Tibial nerve (tissue), 4 donors: ENCODE measurements around the gene WNT7A. TPM values are rescaled to one million over a fixed set of nuclear protein-coding genes. Genes with fewer than 3 reads are reported as not detected.

Source experiments
- DNase-seq, 2 donors: peaks; one replicate each; pipeline ENCODE4 v3.0.0-alpha.2; 2019; ENCODE audit warnings: low spot score in 2 of 2
- H3K27ac ChIP-seq, 4 donors: fragments of 200-600 bp; sonication (generic) in 3 of 4; one replicate each; pipeline ENCODE4 v1.5.1; 2017 to 2019; ENCODE audit warnings: mild to moderate bottlenecking in 1 of 4
- H3K27me3 ChIP-seq, 2 donors: fragments of 200-600 bp; sonication (generic) in 1 of 2; one replicate each; pipeline versions ENCODE4 v1.5.1 to v1.6.0; 2017 to 2019
- H3K36me3 ChIP-seq, 3 donors: fragments of 200-600 bp; sonication (generic); one replicate each; pipeline ENCODE4 v1.5.1; 2018 to 2019
- H3K4me1 ChIP-seq, 4 donors: fragments of 200-600 bp; sonication (generic) in 3 of 4; one replicate each; pipeline ENCODE4 v1.5.1; 2017 to 2019
- H3K4me3 ChIP-seq, 4 donors: fragments of 200-600 bp; sonication (generic) in 3 of 4; one replicate each; pipeline ENCODE4 v1.5.1; 2017 to 2019; ENCODE audit warnings: mild to moderate bottlenecking in 1 of 4, moderate library complexity in 1 of 4
- H3K9me3 ChIP-seq, 4 donors: fragments of 200-600 bp; sonication (generic) in 3 of 4; one replicate each; pipeline ENCODE4 v1.5.1; 2017 to 2019
- CTCF ChIP-seq, 5 experiments: fragments of 200-600 bp in 3 of 5; fragments of 450-650 bp in 2 of 5; sonication (generic) in 3 of 5; IDR thresholded peaks; one replicate each; pipeline ENCODE4 v1.5.1; 2016 to 2019; ENCODE audit warnings: antibody characterized with exemption in 5 of 5, mild to moderate bottlenecking in 3 of 5, moderate library complexity in 2 of 5
- EP300 ChIP-seq, 2 donors: sonication (generic); formaldehyde crosslinking; IDR thresholded peaks; one replicate each; pipeline ENCODE4 v1.6.1; 2017; ENCODE audit warnings: antibody characterized with exemption in 2 of 2, mild to moderate bottlenecking in 1 of 2
- POLR2A ChIP-seq, 2 donors: fragments of 450-650 bp; IDR thresholded peaks; one replicate each; pipeline ENCODE4 v1.6.1; 2017; ENCODE audit warnings: antibody characterized with exemption in 2 of 2, mild to moderate bottlenecking in 2 of 2, moderate library complexity in 2 of 2
- WGBS, 2 donors: methylation state at CpG; one replicate each; pipeline ENCODE4 v1.1.5; 2018; 5-methylcytosine and 5-hydroxymethylcytosine counted together
- total RNA-seq, 4 donors: library from RNA; depleted of rRNA; stranded (reverse); fragments of >200 nt; gene quantifications; one replicate each; pipeline ENCODE4 v1.1.0, GENCODE V29; 2016

WNT7A gene
- total RNA-seq, 4 donors from 2014 or later: 0.21 TPM; not detected in 3

DNA sequence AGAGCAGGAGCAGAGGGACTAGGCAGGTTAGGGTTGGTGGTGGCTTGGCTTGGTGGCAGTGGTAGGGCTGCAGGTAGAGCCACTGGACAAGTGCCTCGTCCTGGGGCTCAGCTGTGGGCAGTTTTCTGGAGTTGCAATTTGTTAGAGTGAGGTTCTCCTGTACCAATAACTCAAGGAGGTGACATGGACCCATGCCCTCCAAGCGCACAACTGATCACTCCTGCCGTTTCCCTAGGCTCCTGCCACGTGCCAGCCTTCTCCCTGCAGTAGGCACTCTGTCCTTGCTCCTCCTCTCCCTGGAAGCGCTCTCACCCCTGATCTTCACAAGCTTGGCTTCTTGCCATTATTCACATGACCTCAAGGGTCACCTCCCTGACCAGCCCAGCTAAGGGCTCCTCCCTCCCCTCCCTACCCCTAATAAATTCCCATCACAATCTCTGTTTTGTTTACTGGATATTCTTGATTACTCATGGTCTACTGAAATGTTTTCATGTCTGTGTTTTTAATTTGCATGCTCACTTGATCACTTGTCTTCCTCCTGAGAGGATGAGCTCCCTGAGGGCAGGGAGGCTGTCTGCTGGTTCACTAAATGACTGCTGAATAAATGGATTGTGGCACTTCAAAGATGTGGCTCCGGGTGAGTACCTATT lies 3.3 kb downstream of the WNT7A start:
- 42 to 45% methylated on average over 6 of the region's 6 CpGs for WGBS, 2 donors
- H3K4me1 ChIP-seq: peaks cover 0 to 28% (median 7%) of the 10 kb centered on the region in 4 donors
- H3K36me3 ChIP-seq: no peaks in the 10 kb centered on the region
- DNase-seq: no peak
- no peak overlapping the region for H3K27ac ChIP-seq
- no peak overlapping the region for H3K4me3 ChIP-seq
- peaks cover 0 to 4% (median 0%) of the 10 kb centered on the region in 4 donors for H3K9me3 ChIP-seq
- TF ChIP-seq CTCF (IDR thresholded peaks at IDR 0.05): no peak
- no peak for TF ChIP-seq EP300 (IDR thresholded peaks at IDR 0.05)
- TF ChIP-seq POLR2A (IDR thresholded peaks at IDR 0.05): no peak
- H3K27me3 ChIP-seq: peaks cover 0 to 53% of the 10 kb centered on the region in 2 donors

DNA sequence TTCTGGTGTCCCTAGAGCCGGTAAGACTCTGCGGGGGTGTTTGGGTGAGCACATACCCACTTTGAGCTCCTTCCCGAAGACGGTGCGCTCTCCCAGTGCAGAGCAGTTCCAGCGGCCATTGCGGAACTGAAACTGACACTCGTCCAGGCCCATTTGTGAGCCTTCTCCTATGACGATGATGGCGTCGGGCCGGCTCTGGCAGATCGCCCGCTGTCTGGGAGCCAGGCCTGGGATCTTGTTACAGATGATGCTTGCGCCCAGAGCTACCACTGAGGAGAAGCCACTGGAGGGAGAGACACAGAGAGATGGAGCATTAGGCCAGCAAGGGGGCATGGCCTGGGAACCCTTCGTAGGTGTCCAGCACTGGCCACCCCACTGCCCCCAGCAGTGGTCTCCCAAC lies 5.0 kb downstream of the WNT7A start:
- no peak for DNase-seq
- peaks cover 0 to 37% of the 10 kb centered on the region in 2 donors for H3K27me3 ChIP-seq
- H3K9me3 ChIP-seq: peaks cover 0 to 21% (median 0%) of the 10 kb centered on the region in 4 donors
- TF ChIP-seq POLR2A (IDR thresholded peaks at IDR 0.05) (no peak), EP300 (IDR thresholded peaks at IDR 0.05) (no peak), CTCF (IDR thresholded peaks at IDR 0.05) (no peak)
- 72 to 76% methylated on average over 14 to 16 of the region's 16 CpGs for WGBS, 2 donors
- no peak overlapping the region for H3K4me3 ChIP-seq
- no peaks in the 10 kb centered on the region for H3K36me3 ChIP-seq
- no peak overlapping the region for H3K27ac ChIP-seq
- H3K4me1 ChIP-seq: peaks cover 0 to 19% (median 5%) of the 10 kb centered on the region in 4 donors

- DNase-seq: no peak
- WGBS, 2 donors: 39% methylated on average over 3 of the region's 3 CpGs
Observed at GRCh38 chr3:13873818-13874217, 6.1 kb downstream of the WNT7A start.

DNA sequence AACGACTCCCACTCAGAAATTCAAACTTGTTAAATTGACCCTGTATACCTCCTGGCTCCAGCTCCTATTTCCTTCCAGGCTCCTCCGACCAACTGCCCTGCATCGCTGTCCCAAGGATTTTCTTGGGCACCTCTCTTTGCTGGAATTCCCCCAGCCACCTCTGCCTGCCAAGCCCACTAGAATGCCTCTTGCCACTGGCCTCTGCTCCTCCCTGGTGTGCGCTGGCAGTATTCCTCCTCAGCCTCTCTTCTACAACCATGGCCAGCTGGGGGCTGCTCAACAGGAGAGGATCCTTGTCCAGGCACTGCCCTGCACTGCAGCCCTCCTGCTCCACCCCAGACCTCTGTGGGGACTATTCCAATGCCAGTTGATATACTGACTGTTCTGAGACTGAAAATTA lies 7.4 kb downstream of the WNT7A start:
- TF ChIP-seq POLR2A (IDR thresholded peaks at IDR 0.05) (no peak), CTCF (IDR thresholded peaks at IDR 0.05) (no peak), EP300 (IDR thresholded peaks at IDR 0.05) (no peak)
- peaks cover 0 to 15% of the 10 kb centered on the region in 2 donors for H3K27me3 ChIP-seq
- 66 to 70% methylated on average over 4 of the region's 4 CpGs for WGBS, 2 donors

More at GRCh38 chr3:13873818-13874217, 6.1 kb downstream of the WNT7A start:
- peaks cover 0 to 28% of the 10 kb centered on the region in 2 donors for H3K27me3 ChIP-seq
- H3K4me1 ChIP-seq: peaks cover 0 to 8% (median 3%) of the 10 kb centered on the region in 4 donors
- H3K9me3 ChIP-seq: peaks cover 0 to 21% (median 0%) of the 10 kb centered on the region in 4 donors
- TF ChIP-seq POLR2A (IDR thresholded peaks at IDR 0.05): no peak
- TF ChIP-seq EP300 (IDR thresholded peaks at IDR 0.05): no peak
- no peak for TF ChIP-seq CTCF (IDR thresholded peaks at IDR 0.05)
- H3K27ac ChIP-seq: no peak overlapping the region
- H3K36me3 ChIP-seq: no peaks in the 10 kb centered on the region
- H3K4me3 ChIP-seq: no peak overlapping the region

GRCh38 chr3:13871791-13872190 lies 8.1 kb downstream of the WNT7A start:
- TF ChIP-seq POLR2A (IDR thresholded peaks at IDR 0.05): no peak
- no peak for TF ChIP-seq CTCF (IDR thresholded peaks at IDR 0.05)
- TF ChIP-seq EP300 (IDR thresholded peaks at IDR 0.05): no peak
- H3K27me3 ChIP-seq: peaks cover 0 to 8% of the 10 kb centered on the region in 2 donors

More for the DNA sequence above, 7.4 kb downstream of the WNT7A start:
- Histone ChIP-seq H3K4me1 (no peaks in the 10 kb centered on the region), H3K9me3 (peaks cover 0 to 21% (median 0%) of the 10 kb centered on the region in 4 donors), H3K4me3 (no peak overlapping the region), H3K27ac (no peak overlapping the region), H3K36me3 (no peaks in the 10 kb centered on the region)
- DNase-seq: no peak

More at GRCh38 chr3:13871791-13872190, 8.1 kb downstream of the WNT7A start:
- no peak overlapping the region for H3K4me3 ChIP-seq
- no peaks in the 10 kb centered on the region for H3K4me1 ChIP-seq
- H3K36me3 ChIP-seq: no peaks in the 10 kb centered on the region
- no peak for DNase-seq
- no peak overlapping the region for H3K27ac ChIP-seq
- H3K9me3 ChIP-seq: peaks cover 0 to 21% (median 0%) of the 10 kb centered on the region in 4 donors
- 76 to 90% methylated on average over 4 of the region's 4 CpGs for WGBS, 2 donors
